ENCODE data around the gene TMEM169.
"Not testable (repeated sequence)": the region's sequence is repeated elsewhere in the genome, so short reads cannot be mapped to it uniquely, and the experiment has no call there.

Gene TMEM169

GRCh38 chr2:216072473-216072872, 9.2 kb upstream of the TMEM169 start:
- DNase-seq = no peak

- no peak for DNase-seq
Measured at GRCh38 chr2:216073773-216074172, 7.9 kb upstream of the TMEM169 start.

- no peak for DNase-seq
Measured at GRCh38 chr2:216074380-216074779, 7.3 kb upstream of the TMEM169 start.

- no peak for DNase-seq
Measured at GRCh38 chr2:216074794-216075193, 6.9 kb upstream of the TMEM169 start.

GRCh38 chr2:216075510-216076485, 5.9 kb upstream of the TMEM169 start:
- DNase-seq = no peak

GRCh38 chr2:216078776-216079175, 2.9 kb upstream of the TMEM169 start:
- DNase-seq = no peak

- DNase-seq = not testable (repeated sequence)
Measured at GRCh38 chr2:216080048-216080447, 1.7 kb upstream of the TMEM169 start.

- DNase-seq = no peak
Measured at GRCh38 chr2:216081012-216081411, 707 bp upstream of the TMEM169 start.

GRCh38 chr2:216082117-216082711, 495 bp downstream of the TMEM169 start:
- no peak for DNase-seq

- no peak for DNase-seq
Measured at GRCh38 chr2:216082805-216083204, 1.1 kb downstream of the TMEM169 start.

- DNase-seq = no peak
Measured at GRCh38 chr2:216083464-216084281, 2.0 kb downstream of the TMEM169 start.

- no peak for DNase-seq
Measured at GRCh38 chr2:216084547-216084946, 2.8 kb downstream of the TMEM169 start.

- DNase-seq = no peak
Measured at GRCh38 chr2:216086207-216086893, 4.6 kb downstream of the TMEM169 start.

- DNase-seq = no peak
Measured at GRCh38 chr2:216090369-216090786, 8.7 kb downstream of the TMEM169 start.

GRCh38 chr2:216092646-216093045, 10.9 kb downstream of the TMEM169 start:
- no peak for DNase-seq

- no peak for DNase-seq
Measured at GRCh38 chr2:216094701-216095100, 13.0 kb downstream of the TMEM169 start.

- no peak for DNase-seq
Measured at GRCh38 chr2:216098421-216099334, 17.0 kb downstream of the TMEM169 start.

- DNase-seq = no peak
Measured at GRCh38 chr2:216101109-216101508, 19.4 kb downstream of the TMEM169 start.

GRCh38 chr2:216103213-216103612, 21.5 kb downstream of the TMEM169 start:
- no peak for DNase-seq

GRCh38 chr2:216104691-216105090, 23.0 kb downstream of the TMEM169 start:
- no peak for DNase-seq

- no peak for DNase-seq
Measured at GRCh38 chr2:216107320-216107719, 25.6 kb downstream of the TMEM169 start.

GRCh38 chr2:216107760-216108159, 26.0 kb downstream of the TMEM169 start:
- no peak for DNase-seq
